ENCODE results near the gene HOXC4. TPM values are rescaled to one million over a fixed set of nuclear protein-coding genes. Genes with fewer than 3 reads are reported as not detected.

Gene HOXC4
- total RNA-seq, 1 donor from 2014 or later = 1.2 TPM

DNA sequence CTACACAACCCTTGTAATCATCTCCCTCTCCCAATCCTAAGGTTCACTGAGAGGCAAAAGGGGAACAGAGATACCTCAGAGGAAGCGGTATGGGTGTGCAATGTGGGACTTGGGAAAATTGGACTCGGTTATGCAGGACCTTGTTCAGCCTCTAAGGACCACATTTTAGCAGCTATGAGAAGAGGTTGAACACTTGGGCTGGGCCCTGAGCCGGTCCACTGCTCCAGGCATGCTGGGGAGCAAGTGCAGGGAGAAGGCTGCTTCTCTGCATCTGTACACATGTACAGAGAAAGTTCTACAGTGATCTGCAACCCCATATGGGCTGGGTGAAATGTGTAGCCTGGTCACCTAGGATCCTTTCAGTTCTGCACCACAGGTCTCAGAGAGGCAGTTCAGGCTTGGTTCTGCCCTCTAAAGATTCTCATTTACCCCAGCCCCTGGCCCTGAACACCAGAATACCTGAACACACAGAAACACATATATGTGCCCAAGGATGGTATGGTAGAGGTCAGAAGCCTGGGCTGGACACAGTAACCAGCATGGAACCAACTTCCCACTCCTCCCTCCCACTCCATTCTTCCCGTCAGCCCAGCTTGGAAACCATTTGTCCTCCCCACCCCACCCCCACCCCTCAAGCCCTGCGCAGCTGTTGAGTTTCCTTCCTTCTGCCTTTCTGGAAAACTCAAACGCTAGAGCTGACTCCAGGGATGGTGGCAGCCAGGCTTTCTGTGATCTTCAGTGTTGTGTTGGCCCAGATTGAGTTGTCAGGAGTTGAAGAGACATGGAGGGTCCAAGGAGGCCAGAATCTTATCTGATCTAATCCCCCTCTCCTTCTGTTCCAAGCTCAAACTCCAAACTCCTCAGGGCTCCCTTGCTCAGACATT, 10.4 kb upstream of the HOXC4 start:
- DNase-seq (ENCODE audit: extremely low spot score in 2 of 2) = no peak
- H3K4me1 ChIP-seq = no peaks in the 10 kb centered on the region
- H3K27me3 ChIP-seq = peaks cover 6% of the 10 kb centered on the region
- TF ChIP-seq, protein P1, sequence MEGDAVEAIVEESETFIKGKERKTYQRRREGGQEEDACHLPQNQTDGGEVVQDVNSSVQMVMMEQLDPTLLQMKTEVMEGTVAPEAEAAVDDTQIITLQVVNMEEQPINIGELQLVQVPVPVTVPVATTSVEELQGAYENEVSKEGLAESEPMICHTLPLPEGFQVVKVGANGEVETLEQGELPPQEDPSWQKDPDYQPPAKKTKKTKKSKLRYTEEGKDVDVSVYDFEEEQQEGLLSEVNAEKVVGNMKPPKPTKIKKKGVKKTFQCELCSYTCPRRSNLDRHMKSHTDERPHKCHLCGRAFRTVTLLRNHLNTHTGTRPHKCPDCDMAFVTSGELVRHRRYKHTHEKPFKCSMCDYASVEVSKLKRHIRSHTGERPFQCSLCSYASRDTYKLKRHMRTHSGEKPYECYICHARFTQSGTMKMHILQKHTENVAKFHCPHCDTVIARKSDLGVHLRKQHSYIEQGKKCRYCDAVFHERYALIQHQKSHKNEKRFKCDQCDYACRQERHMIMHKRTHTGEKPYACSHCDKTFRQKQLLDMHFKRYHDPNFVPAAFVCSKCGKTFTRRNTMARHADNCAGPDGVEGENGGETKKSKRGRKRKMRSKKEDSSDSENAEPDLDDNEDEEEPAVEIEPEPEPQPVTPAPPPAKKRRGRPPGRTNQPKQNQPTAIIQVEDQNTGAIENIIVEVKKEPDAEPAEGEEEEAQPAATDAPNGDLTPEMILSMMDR (IDR thresholded peaks at IDR 0.05) = no peak
- intact Hi-C loops (cut with DNase I) = no loop called here
- no peaks in the 10 kb centered on the region for H3K9me3 ChIP-seq
- no peaks in the 10 kb centered on the region for H3K36me3 ChIP-seq
- H3K4me3 ChIP-seq = no peak overlapping the region
- no peak overlapping the region for H3K27ac ChIP-seq

GRCh38 chr12:54044425-54045103, 9.1 kb upstream of the HOXC4 start:
- no peaks in the 10 kb centered on the region for H3K36me3 ChIP-seq
- intact Hi-C loops (cut with DNase I) = no loop called here
- no peak overlapping the region for H3K4me3 ChIP-seq
- no peaks in the 10 kb centered on the region for H3K9me3 ChIP-seq
- H3K27ac ChIP-seq = no peak overlapping the region
- no peak for DNase-seq (ENCODE audit: extremely low spot score in 2 of 2)
- TF ChIP-seq POLR2A (IDR thresholded peaks at IDR 0.05) (no peak), POLR2AphosphoS5 (IDR thresholded peaks at IDR 0.05; ENCODE audit: insufficient read depth in 1 of 2, low read depth in 1 of 2) (no peak)
- TF ChIP-seq, protein P1 (IDR thresholded peaks at IDR 0.05) = no peak
- peaks cover 6% of the 10 kb centered on the region for H3K27me3 ChIP-seq
- no peaks in the 10 kb centered on the region for H3K4me1 ChIP-seq

- intact Hi-C loops (cut with DNase I) = no loop called here
Measured at GRCh38 chr12:54045401-54045800, 8.2 kb upstream of the HOXC4 start.

DNA sequence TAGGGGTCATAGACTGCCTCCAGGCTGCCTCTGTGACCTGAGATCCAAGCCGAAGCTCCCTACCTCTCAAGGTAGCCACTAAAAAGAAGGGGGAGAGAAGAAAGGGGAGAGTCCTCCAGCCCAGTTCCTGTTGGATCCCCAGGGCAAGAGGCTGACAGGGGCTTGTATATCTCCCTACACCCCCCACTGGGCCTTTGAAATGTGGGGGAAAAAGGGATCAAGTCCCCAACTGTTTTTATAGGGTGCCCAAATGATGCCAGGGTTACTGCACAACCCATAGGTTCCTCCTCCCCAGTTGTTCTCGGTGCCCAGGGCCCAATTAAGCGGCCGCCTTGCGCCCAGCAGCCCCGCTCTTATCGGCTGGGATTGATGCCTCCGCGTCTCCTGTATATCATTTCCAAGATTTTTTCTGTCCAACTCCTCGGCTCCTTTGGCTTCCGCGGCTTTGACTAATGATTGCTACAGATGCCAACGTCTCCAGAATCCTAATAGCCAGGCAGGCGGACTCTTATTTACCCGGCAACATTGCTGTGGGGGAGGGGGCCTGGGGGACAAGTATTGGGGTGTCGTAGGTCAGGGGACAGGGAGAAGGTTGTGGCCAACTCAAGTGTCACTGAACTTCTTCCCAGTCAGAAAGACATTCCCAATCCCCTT, 7.6 kb upstream of the HOXC4 start:
- Histone ChIP-seq H3K4me1 (no peaks in the 10 kb centered on the region), H3K36me3 (no peaks in the 10 kb centered on the region), H3K27ac (no peak overlapping the region), H3K9me3 (no peaks in the 10 kb centered on the region), H3K27me3 (peaks cover 8% of the 10 kb centered on the region), H3K4me3 (no peak overlapping the region)
- intact Hi-C loops (cut with DNase I) = no loop called here
- TF ChIP-seq POLR2AphosphoS5 (IDR thresholded peaks at IDR 0.05; ENCODE audit: insufficient read depth in 1 of 2, low read depth in 1 of 2) (no peak), POLR2A (IDR thresholded peaks at IDR 0.05) (no peak)
- TF ChIP-seq, protein P1 (IDR thresholded peaks at IDR 0.05) = no peak
- no peak for DNase-seq (ENCODE audit: extremely low spot score in 2 of 2)

More at GRCh38 chr12:54045401-54045800, 8.2 kb upstream of the HOXC4 start:
- Histone ChIP-seq H3K36me3 (no peaks in the 10 kb centered on the region), H3K4me1 (no peaks in the 10 kb centered on the region), H3K9me3 (no peaks in the 10 kb centered on the region), H3K27ac (no peak overlapping the region), H3K27me3 (peaks cover 6% of the 10 kb centered on the region), H3K4me3 (no peak overlapping the region)
- DNase-seq (ENCODE audit: extremely low spot score in 2 of 2) = no peak
- no peak for TF ChIP-seq POLR2A (IDR thresholded peaks at IDR 0.05)
- no peak for TF ChIP-seq POLR2AphosphoS5 (IDR thresholded peaks at IDR 0.05; ENCODE audit: insufficient read depth in 1 of 2, low read depth in 1 of 2)
- TF ChIP-seq, protein P1 (IDR thresholded peaks at IDR 0.05) = no peak

Data from vagina (tissue), 2 donors.